Activated CD4-positive, alpha-beta T cell treated with anti-CD3 and anti-CD28 coated beads, Interleukin-2, amount 10 ng/mL, durations not matched to agents 7 days and 5 days (primary cell): Measurements from ENCODE around the gene RHEBL1. TPM values are rescaled to one million over a fixed set of nuclear protein-coding genes. Genes with fewer than 3 reads are reported as not detected.

ENCODE experiments used
- CTCF ChIA-PET: fragments of 350-600 bp; sonication (Branson Sonifier 250); formaldehyde crosslinking; loops from one replicate; lab custom pipeline; 2021; ENCODE audit warnings: antibody characterized with exemption; lab: Charles Lee
- POLR2A ChIA-PET: fragments of 350-600 bp; sonication (Branson Sonifier 250); formaldehyde crosslinking; loops from one replicate; lab custom pipeline; 2021; ENCODE audit warnings: antibody characterized with exemption; lab: Charles Lee
- DNase-seq: peaks from one replicate; pipeline ENCODE4 v3.0.0-alpha.2; 2020
- H3K27ac Mint-ChIP-seq: one replicate; pipeline ENCODE4 v1.8.0; 2021; ENCODE audit warnings: mild to moderate bottlenecking, moderate library complexity, mixed read lengths
- H3K27me3 Mint-ChIP-seq: one replicate; pipeline ENCODE4 v1.8.0; 2021; ENCODE audit warnings: mixed read lengths
- H3K36me3 Mint-ChIP-seq: one replicate; pipeline ENCODE4 v1.8.0; 2021; ENCODE audit warnings: low read depth, mixed read lengths
- H3K4me1 Mint-ChIP-seq: one replicate; pipeline ENCODE4 v1.8.0; 2021; ENCODE audit warnings: mixed read lengths
- H3K4me3 Mint-ChIP-seq: one replicate; pipeline ENCODE4 v1.8.0; 2021; ENCODE audit warnings: mild to moderate bottlenecking, moderate library complexity, mixed read lengths
- H3K9me3 Mint-ChIP-seq: one replicate; pipeline ENCODE4 v1.8.0; 2021; ENCODE audit warnings: mixed read lengths
- total RNA-seq, 2 experiments: library from RNA; stranded (reverse); gene quantifications; one replicate each; pipeline ENCODE4 v1.2.3, GENCODE V29; 2021

The RHEBL1 gene
- total RNA-seq, 2 experiments from 2014 or later: 4.6 to 6.4 TPM

- POLR2A ChIA-PET: no interaction called here
- no peaks in the 10 kb centered on the region for H3K27me3 Mint-ChIP-seq
These were observed 19.0 kb downstream of the RHEBL1 start for GRCh38 chr12:49050507-49051372.

GRCh38 chr12:49049566-49050224 is 20.1 kb downstream of the RHEBL1 start:
- no peaks in the 10 kb centered on the region for H3K9me3 Mint-ChIP-seq
- H3K27ac Mint-ChIP-seq: no peak overlapping the region
- POLR2A ChIA-PET: interaction anchor here (0.6 kb wide), 1 partner anchor 454 kb away, joined by 3 read pairs; no protein-coding TSS in a partner anchor
- no peak overlapping the region for H3K4me3 Mint-ChIP-seq
- H3K36me3 Mint-ChIP-seq: peaks cover 68% of the 10 kb centered on the region
- peaks cover 3% of the 10 kb centered on the region for H3K4me1 Mint-ChIP-seq
- CTCF ChIA-PET: interaction anchor here (1.0 to 1.5 kb wide), 2 partner anchors 53 to 61 kb away, joined by 3 to 5 read pairs; no protein-coding TSS in a partner anchor
- no peak for DNase-seq
- no peaks in the 10 kb centered on the region for H3K27me3 Mint-ChIP-seq

More at GRCh38 chr12:49050507-49051372, 19.0 kb downstream of the RHEBL1 start:
- Mint-ChIP-seq H3K36me3 (peaks cover 73% of the 10 kb centered on the region), H3K4me3 (no peak overlapping the region), H3K4me1 (peaks cover 12% of the 10 kb centered on the region), H3K9me3 (no peaks in the 10 kb centered on the region), H3K27ac (no peak overlapping the region)
- DNase-seq: no peak
- CTCF ChIA-PET: interaction anchor here (0.7 to 1.5 kb wide), 5 partner anchors 12 to 63 kb away, joined by 3 to 5 read pairs (median 3); no protein-coding TSS in a partner anchor

DNA sequence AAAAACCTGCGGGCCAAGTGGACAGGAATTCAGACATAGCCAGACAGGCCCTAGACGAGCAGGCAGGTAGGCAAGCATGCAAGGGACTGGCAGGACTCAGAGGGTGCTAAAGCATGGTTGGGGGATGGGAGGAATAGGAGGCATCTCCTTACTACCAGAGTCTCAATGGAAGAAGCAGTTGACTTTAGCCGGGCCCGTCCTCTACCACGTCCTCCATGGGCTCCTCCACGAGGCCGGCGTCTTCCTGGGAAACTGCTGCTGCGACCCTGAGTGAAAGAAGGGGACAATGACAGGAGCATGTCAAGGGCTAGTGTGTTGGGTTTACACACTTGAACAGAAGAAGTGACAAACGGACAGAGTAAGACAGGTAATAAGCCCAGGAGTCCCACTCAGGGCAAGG is 20.8 kb downstream of the RHEBL1 start:
- peaks cover under 1% of the 10 kb centered on the region for H3K4me1 Mint-ChIP-seq
- peaks cover 69% of the 10 kb centered on the region for H3K36me3 Mint-ChIP-seq
- no peaks in the 10 kb centered on the region for H3K9me3 Mint-ChIP-seq
- ChIA-PET POLR2A (interaction anchor here (0.6 kb wide), 1 partner anchor 455 kb away, joined by 3 read pairs; no protein-coding TSS in a partner anchor), CTCF (interaction anchor here (1.0 to 2.7 kb wide), 7 partner anchors 9 to 61 kb away, joined by 3 to 7 read pairs (median 5); partner anchors contain the start of gene KMT2D)
- no peak overlapping the region for H3K4me3 Mint-ChIP-seq
- no peak overlapping the region for H3K27ac Mint-ChIP-seq
- H3K27me3 Mint-ChIP-seq: no peaks in the 10 kb centered on the region
- DNase-seq: no peak

DNA sequence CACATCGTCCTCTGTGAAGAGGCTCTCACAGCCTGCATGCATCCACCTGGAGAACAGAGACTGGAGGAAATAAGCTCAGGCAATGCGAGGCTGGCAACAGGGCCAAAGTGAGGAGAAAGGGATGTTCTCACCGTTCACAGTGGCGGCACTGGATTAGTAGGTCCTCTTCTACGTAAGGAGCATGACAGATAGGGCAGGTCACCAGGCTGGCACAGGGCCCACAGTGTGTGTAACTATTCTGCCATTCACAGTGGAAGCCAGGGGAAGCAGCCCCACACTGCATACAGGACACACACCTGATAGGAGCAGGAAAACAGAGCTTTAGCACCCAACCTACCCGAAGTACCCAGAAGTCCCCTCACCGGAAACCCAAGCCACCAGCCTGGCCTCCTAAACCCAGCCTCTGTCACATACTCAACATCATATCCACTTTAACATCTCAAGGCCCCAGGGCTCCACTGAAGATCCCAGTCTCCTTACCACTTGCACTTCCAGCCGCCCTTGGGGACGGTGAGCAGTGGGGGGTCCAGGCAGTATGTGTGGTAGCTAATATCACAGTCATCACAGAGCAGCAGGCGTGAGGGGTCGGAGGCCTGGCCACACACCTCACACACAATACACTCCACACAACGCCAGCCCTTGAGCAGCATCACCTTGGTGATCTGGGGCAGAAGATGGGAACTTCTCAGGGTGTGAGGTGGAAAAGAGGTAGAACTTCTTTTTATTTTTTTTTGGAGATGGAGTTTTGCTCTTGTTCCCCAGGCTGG is 23.5 kb downstream of the RHEBL1 start:
- Mint-ChIP-seq H3K9me3 (no peaks in the 10 kb centered on the region), H3K4me1 (peaks cover 3% of the 10 kb centered on the region), H3K36me3 (peaks cover 67% of the 10 kb centered on the region), H3K4me3 (no peak overlapping the region), H3K27me3 (no peaks in the 10 kb centered on the region), H3K27ac (no peak overlapping the region)
- CTCF ChIA-PET: interaction anchor here (0.6 to 2.7 kb wide), 11 partner anchors 9 to 86 kb away, joined by 3 to 7 read pairs (median 3); no protein-coding TSS in a partner anchor
- POLR2A ChIA-PET: no interaction called here
- DNase-seq: no peak

DNA sequence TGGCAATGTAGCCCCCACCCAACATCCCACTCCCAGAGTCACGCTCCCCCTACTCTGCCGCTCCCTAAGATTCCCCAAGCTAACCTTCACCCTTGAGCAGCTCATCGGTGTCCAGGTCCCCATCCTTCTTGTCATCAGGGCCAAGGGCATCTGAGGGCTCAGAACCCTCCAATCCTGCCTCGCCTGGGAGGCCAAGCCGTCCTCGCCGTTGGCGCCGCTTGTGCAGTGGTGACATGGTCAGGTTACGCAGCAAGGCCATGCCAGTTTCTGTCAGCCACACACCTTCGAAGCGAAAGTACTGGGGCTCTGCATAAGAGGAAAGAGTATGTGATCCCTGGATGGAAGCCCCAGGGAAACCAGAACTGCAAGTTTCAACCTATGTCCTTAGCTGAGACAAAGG is 25.1 kb downstream of the RHEBL1 start:
- ChIA-PET POLR2A (no interaction called here), CTCF (interaction anchor here (1.0 to 2.9 kb wide), 8 partner anchors 9 to 191 kb away, joined by 3 to 15 read pairs (median 4); no protein-coding TSS in a partner anchor)
- Mint-ChIP-seq H3K36me3 (peaks cover 69% of the 10 kb centered on the region), H3K4me1 (peaks cover 3% of the 10 kb centered on the region), H3K4me3 (no peak overlapping the region), H3K27ac (no peak overlapping the region), H3K27me3 (no peaks in the 10 kb centered on the region), H3K9me3 (no peaks in the 10 kb centered on the region)
- no peak for DNase-seq

DNA sequence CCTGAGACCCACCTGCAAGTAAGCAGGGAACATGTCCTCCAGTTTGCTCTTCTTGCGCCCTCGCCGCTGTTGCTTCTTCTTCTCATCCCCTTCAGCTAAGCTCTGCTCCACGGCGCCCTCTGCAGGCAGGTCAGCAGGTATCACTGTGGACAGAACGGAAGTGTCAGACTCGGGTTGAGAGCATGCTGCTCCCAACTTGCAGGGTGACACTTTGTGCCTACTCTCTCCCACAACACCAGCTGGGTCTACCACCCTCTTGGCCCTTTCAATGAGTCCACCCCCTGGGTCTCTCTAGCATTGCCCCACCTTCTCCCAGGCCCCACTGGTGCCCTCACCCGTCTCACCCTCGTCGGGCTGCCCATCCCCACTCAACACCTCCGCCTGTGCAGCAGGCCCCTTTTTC is 25.9 kb downstream of the RHEBL1 start:
- H3K27ac Mint-ChIP-seq: no peak overlapping the region
- no peak overlapping the region for H3K4me3 Mint-ChIP-seq
- H3K36me3 Mint-ChIP-seq: peaks cover 70% of the 10 kb centered on the region
- POLR2A ChIA-PET: interaction anchor here (0.6 kb wide), 1 partner anchor 126 kb away, joined by 3 read pairs; no protein-coding TSS in a partner anchor
- no peaks in the 10 kb centered on the region for H3K9me3 Mint-ChIP-seq
- DNase-seq: peak; percentile 85
- CTCF ChIA-PET: interaction anchor here (0.9 to 2.9 kb wide), 20 partner anchors 8 to 190 kb away, joined by 3 to 15 read pairs (median 4); partner anchors contain the start of genes PRKAG1, RHEBL1 and WNT1
- peaks cover 3% of the 10 kb centered on the region for H3K4me1 Mint-ChIP-seq
- H3K27me3 Mint-ChIP-seq: no peaks in the 10 kb centered on the region

- POLR2A ChIA-PET: interaction anchor here (0.6 kb wide), 1 partner anchor 126 kb away, joined by 3 read pairs; no protein-coding TSS in a partner anchor
These were observed 26.5 kb downstream of the RHEBL1 start for GRCh38 chr12:49043241-49043640.

GRCh38 chr12:49041881-49042484 is 27.8 kb downstream of the RHEBL1 start:
- POLR2A ChIA-PET: no interaction called here
- H3K9me3 Mint-ChIP-seq: no peaks in the 10 kb centered on the region
- peaks cover 3% of the 10 kb centered on the region for H3K4me1 Mint-ChIP-seq
- no peak overlapping the region for H3K4me3 Mint-ChIP-seq
- CTCF ChIA-PET: interaction anchor here (1.5 to 2.3 kb wide), 2 partner anchors 41 to 64 kb away, joined by 3 to 9 read pairs; partner anchors contain the start of gene WNT1
- H3K27me3 Mint-ChIP-seq: no peaks in the 10 kb centered on the region
- peaks cover 64% of the 10 kb centered on the region for H3K36me3 Mint-ChIP-seq
- no peak for DNase-seq
- no peak overlapping the region for H3K27ac Mint-ChIP-seq

More at GRCh38 chr12:49043241-49043640, 26.5 kb downstream of the RHEBL1 start:
- Mint-ChIP-seq H3K9me3 (no peaks in the 10 kb centered on the region), H3K27ac (no peak overlapping the region), H3K27me3 (no peaks in the 10 kb centered on the region), H3K4me3 (no peak overlapping the region), H3K4me1 (peaks cover 3% of the 10 kb centered on the region), H3K36me3 (peaks cover 72% of the 10 kb centered on the region)
- CTCF ChIA-PET: interaction anchor here (0.9 to 2.9 kb wide), 17 partner anchors 10 to 155 kb away, joined by 3 to 15 read pairs (median 4); partner anchors contain the start of genes PRKAG1, RHEBL1 and WNT1
- DNase-seq: no peak

GRCh38 chr12:49041036-49041880 is 28.5 kb downstream of the RHEBL1 start:
- no peak for DNase-seq

DNA sequence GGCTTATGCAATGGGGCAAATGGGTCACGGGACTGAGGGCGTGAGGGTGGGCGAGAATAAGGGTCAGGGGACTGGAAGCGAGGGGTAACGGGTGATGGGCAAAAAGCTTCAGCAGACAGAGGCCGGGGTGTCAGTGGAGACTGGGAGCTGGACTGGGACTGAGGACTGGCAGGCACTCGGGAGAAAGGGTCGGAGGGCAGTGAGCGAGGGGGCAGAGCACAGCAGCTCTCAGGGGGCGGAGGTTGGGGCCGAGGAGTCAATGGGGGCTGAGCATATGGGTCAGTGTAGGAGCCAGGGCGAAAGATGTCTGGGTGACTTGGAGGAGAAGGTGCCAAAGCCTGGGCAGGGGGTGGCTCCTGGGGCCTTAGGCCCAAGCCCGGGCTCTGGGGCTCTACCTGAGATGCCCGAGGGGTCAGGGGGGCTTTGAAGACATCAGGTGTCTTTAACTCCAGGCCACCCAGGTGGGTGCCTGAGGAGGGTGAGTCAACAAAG is 29.4 kb downstream of the RHEBL1 start:
- H3K4me1 Mint-ChIP-seq: peaks cover 3% of the 10 kb centered on the region
- H3K27ac Mint-ChIP-seq: no peak overlapping the region
- no peak overlapping the region for H3K4me3 Mint-ChIP-seq
- CTCF ChIA-PET: interaction anchor here (0.6 to 1.4 kb wide), 5 partner anchors 11 to 340 kb away, joined by 3 to 5 read pairs (median 4); no protein-coding TSS in a partner anchor
- no peak for DNase-seq
- H3K27me3 Mint-ChIP-seq: no peaks in the 10 kb centered on the region
- peaks cover 62% of the 10 kb centered on the region for H3K36me3 Mint-ChIP-seq
- POLR2A ChIA-PET: no interaction called here
- H3K9me3 Mint-ChIP-seq: no peaks in the 10 kb centered on the region

More at GRCh38 chr12:49041036-49041880, 28.5 kb downstream of the RHEBL1 start:
- CTCF ChIA-PET: interaction anchor here (1.3 to 1.5 kb wide), 2 partner anchors 40 to 51 kb away, joined by 3 read pairs; no protein-coding TSS in a partner anchor
- Mint-ChIP-seq H3K27ac (no peak overlapping the region), H3K27me3 (no peaks in the 10 kb centered on the region), H3K9me3 (no peaks in the 10 kb centered on the region), H3K4me1 (peaks cover 3% of the 10 kb centered on the region), H3K4me3 (no peak overlapping the region), H3K36me3 (peaks cover 64% of the 10 kb centered on the region)
- POLR2A ChIA-PET: no interaction called here
